NCI-H526 treated with DMSO at 0.1 percent for 48 hours (cell line): Measurements from ENCODE around the gene RPL28.

Source experiments
- DNase-seq: peaks from one replicate; lab custom pipeline; 2025; lab: John Stamatoyannopoulos, UW

Gene RPL28

DNA sequence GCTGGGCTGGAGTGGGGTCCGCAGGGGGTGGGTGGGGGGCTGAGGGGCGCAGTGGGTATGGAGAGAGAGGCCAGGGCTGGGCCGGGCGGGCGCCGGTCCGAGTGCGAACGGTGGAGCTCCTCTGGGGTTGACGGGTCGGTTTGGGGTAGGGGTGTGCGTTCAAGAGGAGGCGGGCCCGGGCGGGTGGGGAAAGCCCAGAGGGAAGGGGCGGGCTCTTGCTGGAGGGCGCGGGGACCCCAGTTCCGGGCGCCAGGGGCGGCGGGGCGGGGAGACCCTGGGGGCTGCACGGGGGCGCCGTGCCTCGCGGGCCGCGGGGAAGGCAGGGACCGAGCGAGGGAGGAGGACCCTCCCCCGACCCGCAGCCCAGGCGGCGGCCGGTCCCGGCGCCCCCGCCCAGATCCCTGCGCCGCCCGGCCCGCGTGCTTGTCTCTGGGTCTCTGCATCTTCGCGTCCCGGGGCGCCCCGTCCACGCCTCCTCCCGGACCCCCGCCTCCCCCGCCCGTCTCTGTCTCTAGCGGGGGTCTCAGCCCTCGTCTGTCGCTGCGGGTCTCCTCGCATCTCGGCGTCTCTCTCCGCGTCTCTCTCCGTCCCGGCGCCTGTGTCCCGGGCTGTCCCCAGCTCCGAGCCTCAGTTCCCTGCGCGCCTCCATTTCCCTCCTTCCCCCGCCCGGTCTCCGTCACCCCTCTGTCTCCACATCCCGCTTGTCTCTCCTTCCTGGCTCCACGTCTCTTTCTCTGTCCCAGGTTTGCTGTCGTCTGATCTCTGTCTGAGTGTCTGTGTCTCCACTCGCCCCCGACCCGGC, 65.6 kb downstream of the RPL28 start:
- DNase-seq = no peak

DNA sequence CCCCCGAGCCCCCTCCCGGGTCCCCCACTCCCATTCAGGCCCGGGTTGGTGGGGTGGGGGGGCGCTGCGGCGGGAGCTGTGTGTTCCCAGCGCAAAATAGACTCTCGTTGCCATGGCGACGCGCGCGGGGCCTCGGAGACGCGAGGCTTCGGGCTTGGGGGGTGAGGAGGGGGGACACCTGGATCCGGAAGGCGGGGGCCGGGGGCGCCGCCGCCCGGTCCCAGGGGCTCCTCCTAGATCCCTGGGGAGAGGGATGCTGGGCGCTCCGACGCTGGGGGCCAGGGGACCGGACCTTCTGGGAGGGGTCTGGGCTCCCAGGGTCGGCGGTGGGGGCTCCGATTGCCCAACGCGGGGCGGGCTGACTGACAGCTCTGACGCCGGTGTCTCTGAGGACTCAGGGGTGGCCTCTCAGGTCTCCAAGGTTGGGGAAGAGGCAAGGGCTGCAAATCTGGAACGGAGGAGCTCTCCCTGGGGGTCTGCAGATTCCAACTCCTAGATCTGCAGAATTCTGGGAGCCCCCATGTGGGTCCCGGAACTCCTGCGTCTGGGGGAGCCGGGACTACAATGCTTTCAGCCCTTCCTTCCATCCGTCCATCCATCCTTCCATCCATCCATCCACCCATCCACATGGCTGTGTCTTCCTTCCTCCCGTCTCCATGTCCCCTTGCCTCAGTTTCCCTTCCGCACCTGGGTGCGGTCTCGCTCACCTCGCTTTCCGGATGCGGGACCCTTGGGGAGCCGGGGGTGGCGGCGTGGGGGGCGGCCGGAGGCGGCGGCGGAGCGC, 66.4 kb downstream of the RPL28 start:
- no peak for DNase-seq
